CD4-positive, alpha-beta T cell treated with Interleukin-2 at 100 ng/mL for 4 hours (primary cell): ENCODE measurements around the gene RBBP5.
A peak's percentile ranks its signal among the peaks of the same experiment; 100 is the strongest.

ENCODE experiments used
- DNase-seq: peaks from one replicate; pipeline ENCODE4 v3.0.0-alpha.2; 2020; ENCODE audit warnings: low spot score

RBBP5 gene

DNA sequence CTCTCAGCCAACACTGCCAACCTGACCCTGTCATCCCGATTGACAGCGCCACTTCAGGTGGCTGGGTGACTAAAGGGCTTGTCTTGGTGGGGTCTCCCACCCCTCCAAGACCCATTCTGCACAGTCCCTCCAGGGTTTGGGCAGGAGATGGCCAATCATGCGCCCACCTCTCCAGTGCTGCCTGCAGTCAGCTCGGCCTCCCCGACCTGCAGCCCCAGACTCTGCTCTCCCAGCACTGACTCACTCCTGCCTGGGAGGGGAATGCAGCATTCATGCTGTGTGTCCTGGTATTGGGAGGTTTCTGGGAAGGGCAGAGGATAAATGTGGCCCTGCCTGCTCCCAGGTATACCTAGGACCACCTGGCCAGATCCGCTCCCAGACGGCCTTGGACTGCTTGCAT is 47.3 kb downstream of the RBBP5 start:
- no peak for DNase-seq

DNA sequence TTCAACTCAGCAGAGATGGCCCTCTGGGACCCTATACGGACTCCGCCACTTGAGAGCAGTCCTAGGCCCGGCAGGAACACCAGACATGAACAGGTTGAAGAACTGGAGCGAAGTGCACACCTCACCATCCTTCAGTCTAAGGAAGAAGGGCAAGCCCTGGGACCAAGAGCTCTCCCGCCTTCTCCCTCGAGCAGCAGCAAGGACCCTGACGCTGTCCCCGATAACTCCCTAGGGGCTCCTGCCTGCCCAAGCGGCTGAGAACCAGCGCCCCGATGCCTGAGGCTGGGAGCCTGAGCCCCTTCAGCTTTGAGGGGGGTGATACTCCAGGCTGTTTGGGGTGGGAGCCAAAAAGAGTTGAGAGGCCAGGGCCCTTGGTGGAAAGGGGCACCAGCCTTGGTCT is 47.7 kb downstream of the RBBP5 start:
- DNase-seq = no peak

DNA sequence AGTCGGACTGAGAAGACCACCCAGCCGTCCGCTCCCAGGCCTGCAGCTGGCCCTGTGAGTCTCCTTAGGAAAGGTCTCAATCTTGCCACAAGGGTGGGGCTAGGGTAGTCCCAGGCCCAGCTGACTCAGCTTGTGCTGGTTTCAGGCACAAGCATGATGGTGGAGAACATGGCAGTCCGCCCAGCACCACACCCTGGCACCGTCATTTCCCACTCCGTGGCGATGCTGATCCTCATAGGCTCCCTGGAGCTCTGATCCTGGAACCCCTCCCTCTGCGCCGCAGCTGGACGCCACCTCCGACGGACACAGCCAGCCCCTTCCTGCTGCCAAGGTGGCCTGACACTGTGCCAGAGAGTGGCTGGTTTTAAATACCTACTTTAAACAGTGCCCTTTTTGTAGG is 48.3 kb downstream of the RBBP5 start:
- no peak for DNase-seq

DNA sequence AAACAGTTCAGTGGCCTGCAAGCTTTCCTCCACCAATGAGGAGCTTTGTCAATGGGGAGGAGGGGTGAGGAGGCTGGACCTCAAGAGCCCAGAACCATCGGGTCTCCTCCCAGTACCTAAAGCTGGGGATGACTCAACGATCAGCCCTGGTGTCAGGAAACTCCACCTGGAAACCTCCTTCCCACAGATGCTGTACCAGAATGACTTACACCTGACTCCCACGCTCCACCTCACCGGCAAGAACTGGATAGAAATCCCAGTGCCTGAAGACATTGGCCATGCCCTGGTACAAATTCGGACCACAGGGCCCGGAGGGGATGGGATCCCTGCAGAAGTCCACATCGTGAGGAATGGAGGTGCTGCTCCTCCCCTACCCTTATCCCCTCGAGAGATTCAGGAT is 48.9 kb downstream of the RBBP5 start:
- no peak for DNase-seq

DNA sequence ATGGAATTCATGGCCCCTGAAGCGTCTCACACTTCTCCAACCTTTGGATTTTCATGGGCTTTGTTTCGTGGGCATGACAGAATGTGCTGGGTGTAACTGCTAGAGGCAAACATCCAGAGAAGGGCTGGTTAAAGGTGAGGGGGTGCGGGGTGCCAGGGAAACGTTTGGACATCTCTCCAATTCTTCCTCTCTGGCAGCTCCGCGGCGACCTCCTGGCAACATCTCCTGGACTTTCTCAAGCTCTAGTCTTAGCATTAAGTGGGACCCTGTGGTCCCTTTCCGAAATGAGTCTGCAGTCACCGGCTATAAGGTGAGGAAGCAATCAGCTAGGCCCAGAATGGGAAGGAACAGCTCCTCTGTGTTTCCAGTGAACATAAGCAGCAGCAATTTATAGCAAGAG is 49.5 kb downstream of the RBBP5 start:
- DNase-seq = no peak

DNA sequence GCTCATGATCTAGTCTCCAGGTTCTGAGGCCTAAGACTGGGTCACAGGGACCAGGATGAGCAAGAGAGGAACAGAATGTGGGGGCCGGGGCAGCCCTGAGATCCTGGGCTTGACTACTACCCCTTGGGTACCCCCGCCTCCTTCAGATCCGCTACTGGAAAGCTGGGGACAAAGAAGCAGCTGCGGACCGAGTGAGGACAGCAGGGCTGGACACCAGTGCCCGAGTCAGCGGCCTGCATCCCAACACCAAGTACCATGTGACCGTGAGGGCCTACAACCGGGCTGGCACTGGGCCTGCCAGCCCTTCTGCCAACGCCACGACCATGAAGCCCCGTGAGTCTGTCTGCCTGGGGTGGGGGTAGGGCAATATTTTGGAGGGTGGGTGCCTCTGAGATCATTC is 50.0 kb downstream of the RBBP5 start:
- no peak for DNase-seq

DNA sequence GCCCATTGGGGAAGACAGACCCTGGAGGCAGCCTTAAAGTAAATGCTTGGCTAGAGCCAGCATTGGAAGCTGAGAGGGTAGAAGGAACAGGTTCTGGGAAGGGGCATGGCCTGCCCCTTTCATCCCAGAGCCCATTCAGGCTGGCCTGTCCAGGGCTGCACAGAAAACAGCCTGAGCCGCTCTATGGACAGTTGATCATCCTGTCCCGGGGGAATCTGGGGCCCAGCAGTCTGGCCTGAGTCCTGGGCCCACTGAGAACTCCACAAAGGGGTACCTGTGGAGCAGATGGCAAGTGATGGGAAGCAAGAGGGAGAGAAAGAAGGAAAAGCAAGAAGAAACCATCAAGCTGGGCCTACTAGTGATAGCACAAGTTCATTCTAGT is 50.8 kb downstream of the RBBP5 start:
- DNase-seq = no peak

DNA sequence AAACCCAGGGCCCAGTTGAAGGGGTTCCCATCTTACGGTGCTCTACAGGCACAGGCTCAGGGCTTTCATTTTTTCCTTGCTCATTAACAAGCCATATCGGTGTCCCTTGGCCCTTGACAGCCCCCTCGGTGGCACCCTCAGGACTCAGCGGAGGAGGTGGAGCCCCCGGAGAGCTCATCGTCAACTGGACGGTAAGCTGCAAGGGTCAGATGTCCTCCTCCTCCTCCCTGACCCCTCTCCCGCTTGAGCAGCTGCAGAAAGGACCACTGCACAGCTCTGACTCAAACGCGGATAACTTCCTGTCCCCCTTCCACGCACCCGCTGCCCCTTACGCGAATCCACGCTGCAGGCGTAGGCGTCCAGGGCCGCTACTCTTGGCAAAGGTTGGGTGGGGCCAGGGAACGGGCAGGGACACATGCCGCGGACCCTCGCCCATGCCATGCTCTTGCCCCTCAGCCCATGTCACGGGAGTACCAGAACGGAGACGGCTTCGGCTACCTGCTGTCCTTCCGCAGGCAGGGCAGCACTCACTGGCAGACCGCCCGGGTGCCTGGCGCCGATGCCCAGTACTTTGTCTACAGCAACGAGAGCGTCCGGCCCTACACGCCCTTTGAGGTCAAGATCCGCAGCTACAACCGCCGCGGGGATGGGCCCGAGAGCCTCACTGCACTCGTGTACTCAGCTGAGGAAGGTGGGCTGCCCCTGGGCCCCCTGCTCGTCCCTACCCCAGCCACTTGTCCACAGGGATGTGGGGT is 52.2 kb downstream of the RBBP5 start:
- DNase-seq = no peak

DNA sequence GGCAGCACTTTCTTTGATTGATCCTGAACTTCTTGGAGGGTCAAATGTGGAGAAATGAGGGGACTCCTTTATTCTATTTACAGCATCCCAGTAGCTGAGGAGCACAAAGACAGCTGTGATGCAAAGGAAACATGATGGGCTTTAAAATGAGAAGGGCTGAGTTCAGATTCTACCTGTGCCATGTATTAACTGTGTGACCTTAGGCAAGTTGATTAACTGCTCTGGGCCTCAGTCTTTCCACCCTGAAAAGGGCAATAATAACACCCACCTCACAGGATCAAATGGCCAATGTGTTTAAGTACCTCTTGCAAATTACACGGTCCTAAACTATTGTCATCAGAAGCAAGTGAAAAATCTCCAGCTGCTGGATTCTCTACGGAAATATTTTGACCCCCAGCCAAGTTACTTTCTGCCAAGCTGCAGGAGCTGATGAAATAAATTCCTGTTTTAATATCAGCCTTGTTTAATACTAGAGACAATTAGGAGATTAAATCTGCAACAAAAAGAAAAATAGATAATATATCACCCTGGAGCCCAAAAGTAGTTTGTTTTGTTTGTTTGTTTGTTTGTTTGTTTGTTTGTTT is 53.2 kb downstream of the RBBP5 start:
- DNase-seq = no peak

DNA sequence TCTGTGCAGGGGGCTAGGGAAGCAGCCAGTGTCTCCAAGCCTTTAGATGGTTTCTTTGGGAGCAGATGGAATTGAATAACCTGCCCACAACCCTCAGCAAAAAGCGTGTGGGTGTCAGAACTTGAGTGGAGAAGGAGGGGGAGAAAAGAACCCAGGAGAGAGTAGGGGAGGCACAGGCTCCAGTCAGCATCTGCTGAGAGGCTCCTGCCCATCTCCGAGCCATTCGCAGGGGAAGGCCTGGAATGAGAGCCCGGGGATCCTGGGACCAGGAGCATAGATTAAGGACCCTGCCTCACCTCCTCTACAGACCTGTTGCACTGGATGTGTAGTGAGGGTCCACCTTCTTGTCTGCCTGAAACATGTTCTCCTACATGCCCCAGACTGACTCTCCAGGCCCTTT is 53.8 kb downstream of the RBBP5 start:
- no peak for DNase-seq

DNA sequence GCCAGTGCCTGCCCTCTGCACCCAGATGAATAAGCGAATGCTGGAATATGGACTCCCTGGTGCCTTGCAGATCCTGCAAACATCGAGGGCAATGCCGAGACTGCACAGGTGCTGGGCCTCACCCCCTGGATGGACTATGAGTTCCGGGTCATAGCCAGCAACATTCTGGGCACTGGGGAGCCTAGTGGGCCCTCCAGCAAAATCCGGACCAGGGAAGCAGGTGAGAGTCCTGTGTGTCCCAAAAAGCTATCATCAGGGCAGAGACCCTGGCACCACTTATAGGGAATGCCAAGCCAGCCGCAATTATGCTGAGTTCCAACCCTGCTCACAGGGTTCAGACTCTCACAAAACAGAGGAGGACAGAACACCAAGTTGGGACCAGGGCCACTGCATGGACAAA is 54.7 kb downstream of the RBBP5 start:
- no peak for DNase-seq

DNA sequence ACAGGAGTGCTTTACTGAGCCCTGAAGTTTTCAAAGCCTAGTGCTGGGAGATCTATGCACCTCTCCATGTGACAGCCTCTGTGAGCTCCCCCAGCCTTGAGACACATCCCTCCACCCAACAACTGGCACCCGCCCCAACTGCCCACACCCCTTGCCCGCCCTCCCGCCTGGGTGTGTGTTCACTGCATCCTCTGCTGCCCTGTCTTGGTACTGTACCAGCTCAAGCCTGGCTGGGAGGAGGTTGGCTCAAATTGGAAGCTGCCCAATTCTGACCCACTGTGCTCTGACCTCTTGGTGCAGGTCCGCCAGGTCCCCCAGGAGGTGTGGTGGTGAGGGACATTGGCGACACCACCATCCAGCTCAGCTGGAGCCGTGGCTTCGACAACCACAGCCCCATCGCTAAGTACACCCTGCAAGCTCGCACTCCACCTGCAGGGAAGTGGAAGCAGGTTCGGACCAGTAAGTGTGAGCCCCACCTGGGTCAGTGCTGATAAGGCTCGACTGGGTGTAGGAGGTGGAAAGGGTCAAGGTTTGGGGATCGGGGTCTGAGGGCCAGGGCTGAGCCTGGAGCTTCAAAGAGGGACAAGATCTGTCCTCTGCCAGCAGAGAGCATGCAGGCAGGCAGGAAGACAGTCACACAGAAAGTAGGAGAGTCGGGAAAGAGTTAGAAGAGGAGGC is 55.5 kb downstream of the RBBP5 start:
- DNase-seq = no peak

DNA sequence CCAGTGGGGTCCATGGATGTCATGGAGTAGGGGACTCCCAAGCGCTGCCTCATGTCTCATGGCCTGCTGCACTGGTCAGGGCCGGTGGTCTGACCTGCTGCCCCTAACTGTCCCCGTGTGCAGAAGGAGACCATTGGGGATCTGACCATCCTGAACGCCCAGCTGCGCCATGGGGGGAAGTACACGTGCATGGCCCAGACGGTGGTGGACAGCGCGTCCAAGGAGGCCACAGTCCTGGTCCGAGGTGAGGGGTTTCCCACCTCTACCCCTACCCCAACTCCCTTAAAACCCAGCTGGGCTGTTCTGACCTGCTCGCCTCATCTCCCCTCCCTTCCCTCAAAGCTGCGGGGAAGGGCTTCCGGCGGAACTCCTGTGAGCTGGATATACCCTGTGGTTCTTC is 56.1 kb downstream of the RBBP5 start:
- no peak for DNase-seq

DNA sequence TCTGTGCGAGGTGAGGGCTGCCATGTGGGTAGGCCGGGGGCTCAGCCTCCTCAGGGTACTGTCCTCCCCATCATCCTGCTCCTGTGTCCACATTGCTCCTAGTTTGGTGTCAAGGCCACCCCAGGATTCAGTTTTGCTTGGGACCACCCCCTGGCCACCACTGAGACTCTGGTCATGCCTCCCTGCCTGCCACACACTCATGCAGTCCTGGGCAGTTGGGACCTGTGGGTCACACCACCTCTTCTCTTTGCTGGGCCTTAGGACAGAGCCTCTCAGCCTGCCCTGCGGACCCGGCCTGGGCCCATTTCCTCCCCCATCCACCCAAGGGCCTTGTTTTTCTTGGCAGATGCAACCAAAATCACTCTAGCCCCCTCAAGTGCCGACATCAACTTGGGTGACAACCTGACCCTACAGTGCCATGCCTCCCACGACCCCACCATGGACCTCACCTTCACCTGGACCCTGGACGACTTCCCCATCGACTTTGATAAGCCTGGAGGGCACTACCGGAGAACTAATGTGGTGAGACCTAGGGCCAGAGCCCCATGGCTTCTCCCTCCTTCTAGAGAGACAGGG is 56.9 kb downstream of the RBBP5 start:
- DNase-seq = no peak

DNA sequence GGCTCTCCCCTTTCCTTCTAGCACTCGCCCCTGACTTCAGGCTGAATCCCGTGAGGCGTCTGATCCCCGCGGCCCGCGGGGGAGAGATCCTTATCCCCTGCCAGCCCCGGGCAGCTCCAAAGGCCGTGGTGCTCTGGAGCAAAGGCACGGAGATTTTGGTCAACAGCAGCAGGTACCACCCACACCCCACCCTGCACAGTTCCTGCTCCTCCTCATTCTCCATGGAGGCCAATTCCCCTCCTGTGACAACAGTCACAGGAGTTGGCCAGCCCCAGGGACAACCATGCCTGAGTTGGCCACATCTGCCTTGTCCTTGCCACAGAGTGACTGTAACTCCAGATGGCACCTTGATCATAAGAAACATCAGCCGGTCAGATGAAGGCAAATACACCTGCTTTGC is 57.5 kb downstream of the RBBP5 start:
- no peak for DNase-seq

DNA sequence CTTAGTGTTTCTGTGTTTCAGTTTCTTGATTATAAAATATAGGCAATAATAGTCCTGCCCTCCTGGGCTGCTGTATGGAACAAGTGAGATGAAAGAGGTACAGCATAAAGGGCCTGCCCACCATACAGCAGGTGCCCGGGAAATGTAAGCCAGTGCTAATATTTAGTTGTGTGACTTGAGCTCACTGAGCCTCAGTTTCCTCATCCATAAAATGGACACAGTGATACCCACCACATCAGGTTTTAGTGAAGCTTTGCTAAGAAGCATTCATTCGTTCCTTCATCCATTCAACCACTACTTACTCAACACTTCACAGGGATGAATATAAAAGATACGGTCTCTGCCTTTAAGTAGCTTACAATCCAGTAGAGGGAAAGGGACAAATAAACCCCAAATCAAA is 58.9 kb downstream of the RBBP5 start:
- DNase-seq = no peak

DNA sequence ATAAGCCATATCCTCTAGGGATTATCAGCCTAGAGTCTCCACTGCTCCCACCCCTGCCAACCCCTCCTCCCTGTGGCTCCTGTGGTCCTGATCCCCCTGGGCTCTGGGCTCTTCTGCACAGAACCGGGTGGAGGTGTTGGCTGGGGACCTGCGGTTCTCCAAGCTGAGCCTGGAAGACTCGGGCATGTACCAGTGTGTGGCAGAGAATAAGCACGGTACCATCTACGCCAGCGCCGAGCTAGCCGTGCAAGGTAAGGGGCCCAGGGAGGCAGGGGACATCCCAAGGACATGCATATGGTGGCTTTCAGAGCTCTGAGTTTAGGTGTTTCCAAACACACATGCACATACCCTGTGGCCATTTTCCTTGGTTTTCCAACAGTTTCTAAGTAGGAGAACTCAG is 59.5 kb downstream of the RBBP5 start:
- no peak for DNase-seq

DNA sequence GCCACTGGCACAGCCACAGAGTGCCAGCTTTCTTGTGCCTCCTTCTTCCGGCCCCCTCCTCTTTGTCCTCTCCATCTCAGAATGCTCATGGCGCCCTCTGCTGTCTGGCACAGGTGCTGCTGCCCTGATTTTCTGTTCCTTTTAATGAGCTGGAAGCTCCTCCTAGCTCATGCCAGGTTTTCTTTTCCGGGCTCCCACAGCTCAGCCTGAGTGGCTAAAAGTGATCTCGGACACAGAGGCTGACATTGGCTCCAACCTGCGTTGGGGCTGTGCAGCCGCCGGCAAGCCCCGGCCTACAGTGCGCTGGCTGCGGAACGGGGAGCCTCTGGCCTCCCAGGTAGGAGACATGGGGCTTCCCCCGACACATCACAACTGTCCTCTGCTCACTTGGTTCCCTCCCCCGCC is 60.1 kb downstream of the RBBP5 start:
- peak; percentile 58 for DNase-seq

DNA sequence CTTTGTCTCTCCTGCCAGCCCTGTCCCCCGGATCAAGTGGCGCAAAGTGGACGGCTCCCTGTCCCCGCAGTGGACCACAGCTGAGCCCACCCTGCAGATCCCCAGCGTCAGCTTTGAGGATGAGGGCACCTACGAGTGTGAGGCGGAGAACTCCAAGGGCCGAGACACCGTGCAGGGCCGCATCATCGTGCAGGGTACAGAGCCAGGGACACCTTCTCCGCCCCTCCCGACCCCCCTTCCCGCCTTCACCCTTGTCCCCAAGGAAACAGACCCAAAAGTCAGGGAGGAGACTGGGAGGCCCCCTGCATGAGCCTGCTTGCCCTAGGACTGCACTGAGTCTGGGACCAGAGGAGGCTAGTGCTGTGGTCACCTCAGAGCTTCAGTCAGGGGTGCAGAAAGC is 60.6 kb downstream of the RBBP5 start:
- no peak for DNase-seq

DNA sequence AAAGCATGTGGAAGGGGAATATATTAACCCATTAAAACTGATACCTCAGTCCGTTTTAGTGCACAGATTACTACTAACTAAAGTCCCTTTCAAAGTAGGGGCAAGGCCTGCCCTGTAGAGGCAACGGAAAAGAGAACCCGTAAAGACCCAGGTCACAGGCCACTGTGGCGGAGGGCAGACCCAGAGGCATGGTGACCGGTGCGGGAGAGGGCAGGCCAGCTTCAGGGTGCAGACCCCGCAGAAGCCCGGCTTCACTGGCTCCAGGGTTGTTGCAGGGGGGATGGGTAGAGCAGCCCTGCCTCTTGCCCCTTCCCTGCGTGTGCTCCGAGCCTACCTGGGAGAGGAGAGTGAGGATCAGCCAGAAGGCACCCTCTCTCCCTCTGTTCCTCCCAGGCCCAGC is 61.0 kb downstream of the RBBP5 start:
- DNase-seq = no peak

DNA sequence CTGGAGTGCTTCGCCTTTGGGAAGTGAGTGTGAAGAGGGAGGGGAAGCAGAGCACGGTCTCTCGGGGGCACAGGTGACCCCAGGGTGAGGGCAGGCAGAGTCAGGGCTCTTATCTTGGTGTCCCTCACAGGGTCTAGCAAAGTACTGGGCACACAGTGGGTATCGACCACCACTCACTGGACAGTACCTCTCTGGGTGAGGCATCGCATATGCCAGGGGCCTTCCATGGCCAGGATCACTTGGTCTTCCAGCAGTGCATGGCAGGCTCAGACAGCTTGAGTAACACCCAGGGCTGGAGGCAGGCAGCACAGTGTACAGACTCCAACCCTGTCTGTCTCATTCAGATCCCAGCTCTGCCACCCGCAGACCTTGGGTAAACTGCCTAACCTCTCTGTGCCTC is 62.1 kb downstream of the RBBP5 start:
- no peak for DNase-seq

DNA sequence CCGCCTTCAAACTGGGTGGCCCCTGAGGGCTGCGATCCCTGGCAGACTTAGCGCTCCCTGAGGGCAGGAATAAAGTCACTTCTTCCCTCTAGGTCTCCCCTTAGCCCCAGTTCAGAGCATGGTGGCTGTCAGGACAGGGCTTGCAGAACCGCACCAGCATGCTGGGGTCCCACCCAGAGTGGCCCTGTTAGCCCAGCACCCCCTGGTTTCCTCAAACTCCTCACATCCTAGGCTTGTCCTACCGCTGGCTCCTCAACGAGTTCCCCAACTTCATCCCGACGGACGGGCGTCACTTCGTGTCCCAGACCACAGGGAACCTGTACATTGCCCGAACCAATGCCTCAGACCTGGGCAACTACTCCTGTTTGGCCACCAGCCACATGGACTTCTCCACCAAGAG is 62.9 kb downstream of the RBBP5 start:
- no peak for DNase-seq

DNA sequence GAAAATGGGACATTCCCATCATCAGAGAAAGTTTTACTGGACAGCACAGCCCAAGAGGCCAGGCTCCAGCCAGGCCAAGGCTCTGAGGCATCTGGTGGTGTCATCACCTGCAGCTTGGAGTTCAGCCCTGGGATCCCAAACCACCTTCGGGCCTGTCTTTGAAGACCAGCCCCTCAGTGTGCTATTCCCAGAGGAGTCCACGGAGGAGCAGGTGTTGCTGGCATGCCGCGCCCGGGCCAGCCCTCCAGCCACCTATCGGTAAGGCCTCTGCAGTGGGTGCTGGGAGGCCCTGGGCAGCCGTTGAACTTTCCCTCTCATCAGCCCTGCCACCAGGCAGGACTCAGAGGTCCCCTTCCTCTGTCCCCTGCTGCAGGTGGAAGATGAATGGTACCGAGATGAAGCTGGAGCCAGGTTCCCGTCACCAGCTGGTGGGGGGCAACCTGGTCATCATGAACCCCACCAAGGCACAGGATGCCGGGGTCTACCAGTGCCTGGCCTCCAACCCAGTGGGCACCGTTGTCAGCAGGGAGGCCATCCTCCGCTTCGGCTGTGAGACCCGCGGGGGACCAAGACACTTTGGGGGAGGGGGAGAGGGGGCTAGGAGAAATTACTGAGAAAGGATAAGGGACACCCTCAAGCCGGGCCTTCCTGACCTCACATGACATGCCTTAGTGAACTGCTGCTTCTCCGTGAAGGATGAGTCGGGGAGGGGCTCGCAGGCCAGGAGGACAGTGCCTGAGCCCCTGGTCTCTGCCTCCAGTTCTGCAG is 63.8 kb downstream of the RBBP5 start:
- DNase-seq = no peak
